NCI-H146 (cell line): Measurements from ENCODE around the gene TRMT10B.
"Not testable (repeated sequence)": the region's sequence is repeated elsewhere in the genome, so short reads cannot be mapped to it uniquely, and the experiment has no call there.

Experiments used
- DNase-seq: peaks from one replicate; lab custom pipeline; 2025; lab: John Stamatoyannopoulos, UW

The TRMT10B gene

GRCh38 chr9:37800631-37801286 lies 47.2 kb downstream of the TRMT10B start, which contains the start of gene DCAF10:
DCAF10 (plus strand) TSS chr9:37800797; CDS start chr9:37800867, 70 bp downstream.
- DNase-seq: peak; percentile 88

- no peak for DNase-seq
Observed at GRCh38 chr9:37801287-37801850, 47.8 kb downstream of the TRMT10B start.

GRCh38 chr9:37801959-37802711 lies 48.5 kb downstream of the TRMT10B start:
- DNase-seq: no peak

GRCh38 chr9:37806271-37806670 lies 52.7 kb downstream of the TRMT10B start:
- no peak for DNase-seq

- DNase-seq: not testable (repeated sequence)
Observed at GRCh38 chr9:37809676-37810075, 56.1 kb downstream of the TRMT10B start.

GRCh38 chr9:37811906-37812476 lies 58.4 kb downstream of the TRMT10B start:
- no peak for DNase-seq

- no peak for DNase-seq
Observed at GRCh38 chr9:37812773-37813379, 59.3 kb downstream of the TRMT10B start.

- no peak for DNase-seq
Observed at GRCh38 chr9:37818849-37819248, 65.2 kb downstream of the TRMT10B start.

GRCh38 chr9:37820142-37820541 lies 66.5 kb downstream of the TRMT10B start:
- no peak for DNase-seq

- not testable (repeated sequence) for DNase-seq
Observed at GRCh38 chr9:37825174-37825573, 71.6 kb downstream of the TRMT10B start.

GRCh38 chr9:37827483-37828165 lies 74.0 kb downstream of the TRMT10B start:
- no peak for DNase-seq
